Muscle layer of duodenum (tissue), 2 donors: ENCODE results near the gene RYR1.

Experiments
- H3K27ac ChIP-seq: one replicate; pipeline ENCODE4 v1.7.0; 2013; ENCODE audit warnings: mild to moderate bottlenecking, low read length
- H3K27me3 ChIP-seq: one replicate; pipeline ENCODE4 v1.7.0; 2013; ENCODE audit warnings: low read depth, mild to moderate bottlenecking, control low read depth, low read length
- H3K36me3 ChIP-seq, 2 donors: one replicate each; pipeline ENCODE4 v1.7.0; 2013; ENCODE audit warnings: low read length in 2 of 2, control low read depth in 1 of 2, mild to moderate bottlenecking in 1 of 2; ENCODE audit not compliant: insufficient read depth in 2 of 2, control insufficient read depth in 1 of 2
- H3K4me1 ChIP-seq, 2 donors: one replicate each; pipeline ENCODE4 v1.7.0; 2013; ENCODE audit warnings: low read length in 2 of 2, mild to moderate bottlenecking in 2 of 2, control low read depth in 1 of 2, moderate library complexity in 1 of 2; ENCODE audit not compliant: insufficient read depth in 2 of 2, control insufficient read depth in 1 of 2
- H3K4me3 ChIP-seq, 2 donors: one replicate each; pipeline ENCODE4 v1.7.0; 2013; ENCODE audit warnings: low read length in 2 of 2, low read depth in 1 of 2, mild to moderate bottlenecking in 1 of 2
- H3K9me3 ChIP-seq, 2 donors: one replicate each; pipeline ENCODE4 v1.7.0; 2013; ENCODE audit warnings: low read length in 2 of 2, control low read depth in 1 of 2, mild to moderate bottlenecking in 1 of 2; ENCODE audit not compliant: control insufficient read depth in 1 of 2
- donor health status: healthy.

RYR1 gene

GRCh38 chr19:38497907-38498306, 64.4 kb downstream of the RYR1 start:
- no peaks in the 10 kb centered on the region for H3K27me3 ChIP-seq
- no peaks in the 10 kb centered on the region for H3K36me3 ChIP-seq
- H3K4me3 ChIP-seq: no peak overlapping the region
- no peaks in the 10 kb centered on the region for H3K4me1 ChIP-seq
- H3K27ac ChIP-seq: no peak overlapping the region
- no peaks in the 10 kb centered on the region for H3K9me3 ChIP-seq

GRCh38 chr19:38499532-38499931, 66.0 kb downstream of the RYR1 start:
- Histone ChIP-seq H3K36me3 (no peaks in the 10 kb centered on the region), H3K27ac (no peak overlapping the region), H3K27me3 (no peaks in the 10 kb centered on the region), H3K4me3 (no peak overlapping the region), H3K4me1 (no peaks in the 10 kb centered on the region), H3K9me3 (no peaks in the 10 kb centered on the region)

DNA sequence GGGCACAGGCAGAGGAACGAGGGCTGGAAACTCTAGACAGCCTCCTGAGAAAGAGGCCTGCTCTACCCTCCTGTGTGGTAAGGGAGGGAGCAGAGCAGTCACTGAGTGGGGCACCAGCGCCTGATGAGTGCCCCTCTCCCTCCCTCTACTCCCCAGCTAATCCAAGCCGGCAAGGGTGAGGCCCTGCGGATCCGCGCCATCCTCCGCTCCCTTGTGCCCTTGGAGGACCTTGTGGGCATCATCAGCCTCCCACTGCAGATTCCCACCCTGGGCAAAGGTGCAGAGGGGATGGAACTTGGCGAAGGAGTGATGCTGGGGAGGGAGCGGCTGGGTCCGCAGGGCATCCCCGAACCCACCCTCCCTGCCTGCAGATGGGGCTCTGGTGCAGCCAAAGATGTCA, 67.0 kb downstream of the RYR1 start:
- Histone ChIP-seq H3K9me3 (no peaks in the 10 kb centered on the region), H3K27me3 (no peaks in the 10 kb centered on the region), H3K27ac (no peak overlapping the region), H3K36me3 (no peaks in the 10 kb centered on the region), H3K4me3 (no peak overlapping the region), H3K4me1 (no peaks in the 10 kb centered on the region)

GRCh38 chr19:38502410-38503076, 69.1 kb downstream of the RYR1 start:
- Histone ChIP-seq H3K9me3 (no peaks in the 10 kb centered on the region), H3K27ac (no peak overlapping the region), H3K36me3 (no peaks in the 10 kb centered on the region), H3K4me1 (no peaks in the 10 kb centered on the region), H3K4me3 (no peak overlapping the region), H3K27me3 (no peaks in the 10 kb centered on the region)

DNA sequence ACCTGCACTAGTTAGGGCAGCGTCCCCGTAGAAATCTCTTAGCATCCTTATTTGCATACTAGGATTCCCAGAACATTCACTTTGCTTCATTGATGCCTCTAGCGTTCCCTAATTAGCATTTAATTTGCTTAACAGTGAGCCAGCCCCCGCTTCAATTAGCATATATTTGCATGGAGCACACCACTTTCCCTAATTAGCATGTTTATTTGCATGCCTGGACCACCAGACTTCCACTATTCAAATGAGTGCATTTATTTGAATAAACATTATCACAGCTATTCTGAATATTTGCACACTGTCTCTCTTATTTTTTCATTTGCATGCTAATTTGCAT, 69.6 kb downstream of the RYR1 start:
- H3K27ac ChIP-seq: no peak overlapping the region
- no peaks in the 10 kb centered on the region for H3K36me3 ChIP-seq
- H3K4me3 ChIP-seq: no peak overlapping the region
- H3K27me3 ChIP-seq: no peaks in the 10 kb centered on the region
- H3K4me1 ChIP-seq: no peaks in the 10 kb centered on the region
- H3K9me3 ChIP-seq: no peaks in the 10 kb centered on the region

- Histone ChIP-seq H3K27me3 (no peaks in the 10 kb centered on the region), H3K4me3 (no peak overlapping the region)
These were observed 72.5 kb downstream of the RYR1 start for GRCh38 chr19:38505958-38506357.

DNA sequence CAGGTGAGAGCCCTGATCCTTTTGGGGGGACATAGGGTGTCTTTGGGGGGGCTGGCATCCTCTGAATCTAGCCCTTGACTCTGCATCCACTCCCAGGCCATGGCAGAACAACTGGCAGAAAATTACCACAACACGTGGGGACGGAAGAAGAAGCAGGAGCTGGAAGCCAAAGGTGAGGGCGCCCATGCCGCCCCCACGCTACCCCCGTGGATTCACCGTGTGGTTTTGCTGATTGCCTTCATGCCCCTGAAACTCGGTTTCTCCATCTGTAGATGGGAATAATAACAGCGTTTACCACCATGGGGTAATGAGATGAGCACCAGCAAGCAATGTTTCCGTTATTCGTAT, 72.9 kb downstream of the RYR1 start:
- no peak overlapping the region for H3K4me3 ChIP-seq
- H3K27ac ChIP-seq: no peak overlapping the region
- H3K36me3 ChIP-seq: no peaks in the 10 kb centered on the region
- no peaks in the 10 kb centered on the region for H3K4me1 ChIP-seq
- no peaks in the 10 kb centered on the region for H3K27me3 ChIP-seq
- no peaks in the 10 kb centered on the region for H3K9me3 ChIP-seq

More at GRCh38 chr19:38505958-38506357, 72.5 kb downstream of the RYR1 start:
- H3K9me3 ChIP-seq: no peaks in the 10 kb centered on the region
- H3K4me1 ChIP-seq: no peaks in the 10 kb centered on the region
- no peaks in the 10 kb centered on the region for H3K36me3 ChIP-seq
- H3K27ac ChIP-seq: no peak overlapping the region

GRCh38 chr19:38506723-38507550, 73.4 kb downstream of the RYR1 start:
- H3K4me1 ChIP-seq: no peaks in the 10 kb centered on the region
- no peaks in the 10 kb centered on the region for H3K9me3 ChIP-seq
- no peaks in the 10 kb centered on the region for H3K36me3 ChIP-seq
- H3K27me3 ChIP-seq: no peaks in the 10 kb centered on the region
- no peak overlapping the region for H3K27ac ChIP-seq
- no peak overlapping the region for H3K4me3 ChIP-seq

DNA sequence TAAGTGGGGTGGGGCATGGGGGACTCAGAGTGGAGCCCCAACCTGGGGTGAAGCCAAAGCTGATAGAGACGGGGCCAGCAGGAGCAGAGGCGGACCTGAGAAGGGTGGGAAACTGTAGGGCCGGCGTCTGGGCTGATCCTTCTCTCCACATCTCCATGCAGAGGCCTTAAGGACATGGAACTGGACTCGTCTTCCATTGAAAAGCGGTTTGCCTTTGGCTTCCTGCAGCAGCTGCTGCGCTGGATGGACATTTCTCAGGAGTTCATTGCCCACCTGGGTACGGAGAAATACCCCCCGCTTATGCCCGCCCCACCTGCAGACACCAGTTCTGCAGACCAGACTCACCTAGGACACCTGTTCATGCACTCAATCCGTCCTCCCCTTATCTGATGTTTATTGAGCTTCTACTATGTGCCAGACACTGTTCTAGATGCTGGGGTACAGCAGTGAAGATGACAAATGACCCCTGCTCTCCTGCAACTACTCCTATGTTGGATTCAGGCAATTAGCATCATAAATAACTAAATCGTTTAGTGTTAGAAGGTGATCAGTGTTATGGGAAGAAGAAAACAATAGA, 74.1 kb downstream of the RYR1 start:
- Histone ChIP-seq H3K27me3 (no peaks in the 10 kb centered on the region), H3K4me3 (no peak overlapping the region), H3K9me3 (no peaks in the 10 kb centered on the region), H3K27ac (no peak overlapping the region), H3K36me3 (no peaks in the 10 kb centered on the region), H3K4me1 (no peaks in the 10 kb centered on the region)

DNA sequence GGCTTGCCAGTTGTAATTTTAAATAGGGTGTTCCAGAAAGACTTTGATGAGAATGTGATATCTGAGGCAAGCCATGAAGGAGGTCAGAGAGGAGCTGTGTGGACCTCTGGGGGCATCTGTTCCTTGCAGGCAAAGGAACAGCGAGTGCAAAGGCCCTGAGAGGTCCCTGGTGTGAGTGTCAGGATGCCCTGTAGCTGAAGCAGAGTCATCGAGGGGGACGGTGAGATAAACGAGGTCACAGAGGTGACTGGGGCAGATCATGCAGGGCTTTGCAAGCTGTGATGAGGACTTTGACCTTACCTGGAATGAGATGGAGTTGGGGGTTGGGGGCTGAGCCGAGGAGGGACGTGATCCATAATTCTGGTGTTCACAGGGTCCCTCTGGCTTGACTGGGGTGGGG, 75.0 kb downstream of the RYR1 start:
- Histone ChIP-seq H3K27ac (no peak overlapping the region), H3K36me3 (no peaks in the 10 kb centered on the region), H3K9me3 (no peaks in the 10 kb centered on the region), H3K27me3 (no peaks in the 10 kb centered on the region), H3K4me1 (no peaks in the 10 kb centered on the region), H3K4me3 (no peak overlapping the region)

- Histone ChIP-seq H3K27ac (no peak overlapping the region), H3K4me3 (no peak overlapping the region), H3K4me1 (no peaks in the 10 kb centered on the region), H3K27me3 (no peaks in the 10 kb centered on the region), H3K36me3 (no peaks in the 10 kb centered on the region), H3K9me3 (no peaks in the 10 kb centered on the region)
These were observed 75.5 kb downstream of the RYR1 start for GRCh38 chr19:38509027-38509426.
